ENCODE measurements around the gene IL22RA1. TPM values are rescaled to one million over a fixed set of nuclear protein-coding genes. Genes with fewer than 3 reads are reported as not detected.
A peak's percentile ranks its signal among the peaks of the same experiment; 100 is the strongest.

IL22RA1 gene
- total RNA-seq, 1 donor from 2014 or later = not detected

GRCh38 chr1:24141311-24141997, 1.5 kb downstream of the IL22RA1 start:
- Mint-ChIP-seq H3K9me3 (ENCODE audit: unreplicated experiment) (no peaks in the 10 kb centered on the region), H3K4me3 (ENCODE audit: unreplicated experiment) (no peak overlapping the region), H3K36me3 (ENCODE audit: low read depth, unreplicated experiment) (no peaks in the 10 kb centered on the region), H3K27me3 (ENCODE audit: unreplicated experiment) (peaks cover 1% of the 10 kb centered on the region), H3K27ac (ENCODE audit: unreplicated experiment) (no peak overlapping the region), H3K4me1 (ENCODE audit: unreplicated experiment) (peaks cover 13% of the 10 kb centered on the region)
- DNase-seq (ENCODE audit: low spot score) = no peak
- TF ChIP-seq CTCF (IDR thresholded peaks at IDR 0.05; ENCODE audit: unreplicated experiment) = no peak

- H3K27me3 Mint-ChIP-seq (ENCODE audit: unreplicated experiment) = peaks cover 1% of the 10 kb centered on the region
- TF ChIP-seq CTCF (IDR thresholded peaks at IDR 0.05; ENCODE audit: unreplicated experiment) = no peak
- no peaks in the 10 kb centered on the region for H3K36me3 Mint-ChIP-seq (ENCODE audit: low read depth, unreplicated experiment)
- no peaks in the 10 kb centered on the region for H3K9me3 Mint-ChIP-seq (ENCODE audit: unreplicated experiment)
- no peak for DNase-seq (ENCODE audit: low spot score)
- no peak overlapping the region for H3K4me3 Mint-ChIP-seq (ENCODE audit: unreplicated experiment)
- H3K27ac Mint-ChIP-seq (ENCODE audit: unreplicated experiment) = no peak overlapping the region
- peaks cover 13% of the 10 kb centered on the region for H3K4me1 Mint-ChIP-seq (ENCODE audit: unreplicated experiment)
Measured at GRCh38 chr1:24140741-24141181, 2.2 kb downstream of the IL22RA1 start.

GRCh38 chr1:24139841-24140425, 3.0 kb downstream of the IL22RA1 start:
- Mint-ChIP-seq H3K36me3 (ENCODE audit: low read depth, unreplicated experiment) (no peaks in the 10 kb centered on the region), H3K27ac (ENCODE audit: unreplicated experiment) (no peak overlapping the region), H3K4me1 (ENCODE audit: unreplicated experiment) (peaks cover 13% of the 10 kb centered on the region), H3K27me3 (ENCODE audit: unreplicated experiment) (peaks cover 1% of the 10 kb centered on the region), H3K9me3 (ENCODE audit: unreplicated experiment) (no peaks in the 10 kb centered on the region), H3K4me3 (ENCODE audit: unreplicated experiment) (no peak overlapping the region)
- DNase-seq (ENCODE audit: low spot score) = no peak
- TF ChIP-seq CTCF (IDR thresholded peaks at IDR 0.05; ENCODE audit: unreplicated experiment) = no peak

- Mint-ChIP-seq H3K4me1 (ENCODE audit: unreplicated experiment) (peaks cover 6% of the 10 kb centered on the region), H3K27ac (ENCODE audit: unreplicated experiment) (peak overlapping the region; percentile 31), H3K36me3 (ENCODE audit: low read depth, unreplicated experiment) (no peaks in the 10 kb centered on the region), H3K9me3 (ENCODE audit: unreplicated experiment) (no peaks in the 10 kb centered on the region), H3K4me3 (ENCODE audit: unreplicated experiment) (no peak overlapping the region), H3K27me3 (ENCODE audit: unreplicated experiment) (peaks cover 4% of the 10 kb centered on the region)
- no peak for DNase-seq (ENCODE audit: low spot score)
- no peak for TF ChIP-seq CTCF (IDR thresholded peaks at IDR 0.05; ENCODE audit: unreplicated experiment)
Measured at GRCh38 chr1:24139222-24139489, 3.8 kb downstream of the IL22RA1 start.

- DNase-seq (ENCODE audit: low spot score) = no peak
- peak overlapping the region; percentile 31 for H3K27ac Mint-ChIP-seq (ENCODE audit: unreplicated experiment)
- H3K36me3 Mint-ChIP-seq (ENCODE audit: low read depth, unreplicated experiment) = no peaks in the 10 kb centered on the region
- no peak for TF ChIP-seq CTCF (IDR thresholded peaks at IDR 0.05; ENCODE audit: unreplicated experiment)
- H3K4me3 Mint-ChIP-seq (ENCODE audit: unreplicated experiment) = no peak overlapping the region
- peaks cover 1% of the 10 kb centered on the region for H3K4me1 Mint-ChIP-seq (ENCODE audit: unreplicated experiment)
- no peaks in the 10 kb centered on the region for H3K9me3 Mint-ChIP-seq (ENCODE audit: unreplicated experiment)
- peaks cover 5% of the 10 kb centered on the region for H3K27me3 Mint-ChIP-seq (ENCODE audit: unreplicated experiment)
Measured at GRCh38 chr1:24138476-24139221, 4.3 kb downstream of the IL22RA1 start.
